Caki2 (cell line): ENCODE data around the gene GGA3. TPM values are rescaled to one million over a fixed set of nuclear protein-coding genes. Genes with fewer than 3 reads are reported as not detected.
"Not testable (repeated sequence)": the region's sequence is repeated elsewhere in the genome, so short reads cannot be mapped to it uniquely, and the experiment has no call there.

Experiments used
- DNase-seq: peaks from one replicate; pipeline ENCODE4 v3.0.0-alpha.2; 2015; ENCODE audit warnings: low read depth
- in situ Hi-C: cut with HindIII; loops from 2 replicates; pipeline ENCODE4 v1.10.0; 2016; ENCODE audit warnings: low sequenced_read_pairs, low pct_unique_long_range_greater_than_20kb, mixed read lengths
- total RNA-seq: library from RNA; depleted of rRNA; stranded (reverse); fragments of >200 nt; shearing (Covaris generic); gene quantifications from 2 replicates; pipeline ENCODE4 v1.2.3, GENCODE V29; 2014; ENCODE audit warnings: low replicate concordance

The GGA3 gene
- total RNA-seq, 1 experiment from 2014 or later: 8.7 TPM

DNA sequence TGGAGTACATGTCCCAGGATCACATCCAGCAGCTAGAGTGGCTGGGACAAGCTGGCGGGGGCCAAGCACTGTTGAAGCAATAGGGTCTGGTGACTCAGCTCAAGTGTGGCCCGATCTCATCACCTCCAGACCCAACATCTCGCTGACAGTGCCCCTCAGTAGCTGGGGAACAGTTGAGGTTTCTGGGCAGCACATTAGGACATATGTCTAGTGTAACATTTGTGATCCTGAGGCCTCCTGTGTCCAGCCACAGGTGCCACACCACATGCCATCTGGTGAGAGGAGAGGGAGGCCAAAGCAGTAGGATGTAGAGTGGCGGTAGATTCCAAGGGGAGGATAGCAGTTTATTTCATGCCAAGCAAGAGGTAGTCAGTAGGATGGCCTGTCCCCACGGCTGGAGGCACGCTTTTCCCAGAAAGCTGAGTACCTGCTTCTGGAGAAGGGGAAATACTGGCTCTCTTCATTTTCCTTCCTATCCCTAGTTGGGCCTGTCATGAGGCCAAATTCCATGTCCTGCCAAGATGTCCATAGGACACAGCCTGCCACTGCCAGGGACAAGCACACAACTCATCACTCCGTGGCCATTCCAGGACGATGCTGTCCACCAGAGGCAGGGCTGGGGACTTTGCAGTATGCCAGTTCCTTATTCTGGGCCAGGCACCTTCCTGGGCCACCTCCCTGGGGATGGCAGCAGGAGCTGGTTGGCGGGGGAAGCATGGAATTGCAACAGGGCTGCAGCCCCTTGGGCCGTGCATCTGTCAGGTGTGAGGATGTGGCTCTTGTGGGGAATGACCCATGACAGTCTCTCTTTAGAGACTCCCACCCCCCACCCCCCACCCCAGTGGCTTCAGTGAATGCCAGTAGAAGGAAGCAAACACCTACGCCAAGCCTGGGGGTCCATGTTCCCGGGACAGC, 24.0 kb downstream of the GGA3 start:
- in situ Hi-C loops: no loop called here
- no peak for DNase-seq

DNA sequence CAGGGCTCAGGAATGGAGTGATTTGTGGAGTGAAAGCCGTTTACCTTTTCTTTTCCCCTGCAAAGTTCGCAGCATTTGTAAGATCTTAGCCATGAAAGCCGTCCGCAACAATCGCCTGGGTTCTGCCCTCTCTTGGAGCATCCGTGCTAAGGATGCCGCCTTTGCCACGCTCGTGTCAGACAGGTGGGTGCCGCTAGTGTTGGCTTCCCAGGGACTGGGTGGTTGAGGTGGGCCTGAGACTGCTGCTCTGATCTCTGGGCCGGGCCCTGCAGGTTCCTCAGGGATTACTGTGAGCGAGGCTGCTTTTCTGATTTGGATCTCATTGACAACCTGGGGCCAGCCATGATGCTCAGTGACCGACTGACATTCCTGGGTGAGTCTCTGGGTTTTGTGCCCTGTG, 28.6 kb downstream of the GGA3 start:
- no peak for DNase-seq
- in situ Hi-C loops: no loop called here

DNA sequence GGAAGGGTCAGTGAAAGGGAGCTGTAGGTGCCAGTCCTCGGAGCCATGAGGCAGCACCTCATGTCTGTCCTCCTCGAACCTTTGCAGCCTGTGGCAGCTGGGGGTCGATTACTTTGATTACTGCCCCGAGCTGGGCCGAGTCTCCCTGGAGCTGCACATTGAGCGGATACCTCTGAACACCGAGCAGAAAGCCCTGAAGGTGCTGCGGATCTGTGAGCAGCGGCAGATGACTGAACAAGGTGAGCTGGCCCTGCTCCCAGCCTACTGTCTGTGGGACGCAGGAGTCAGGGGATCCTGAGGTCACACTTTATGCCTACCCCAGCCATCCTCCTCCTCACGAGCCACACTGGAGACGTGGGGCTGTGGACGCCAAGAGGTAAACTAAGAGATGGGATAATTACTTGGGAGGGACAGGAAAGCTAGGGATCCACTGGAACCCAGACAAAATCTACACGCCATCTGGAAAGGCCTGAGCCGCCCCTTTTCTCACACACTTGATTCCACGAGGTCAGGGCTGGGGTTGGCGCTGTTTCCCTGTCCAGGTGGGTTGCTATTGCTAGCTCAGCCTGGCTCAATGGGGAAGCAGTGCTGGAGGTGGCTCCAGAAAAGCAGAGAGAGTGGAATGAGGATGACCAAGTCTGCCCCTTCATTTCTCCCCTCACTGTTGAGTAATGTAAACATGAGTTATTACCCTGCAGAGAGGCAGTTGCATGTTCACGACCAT, 29.5 kb downstream of the GGA3 start:
- in situ Hi-C loops: no loop called here

DNA sequence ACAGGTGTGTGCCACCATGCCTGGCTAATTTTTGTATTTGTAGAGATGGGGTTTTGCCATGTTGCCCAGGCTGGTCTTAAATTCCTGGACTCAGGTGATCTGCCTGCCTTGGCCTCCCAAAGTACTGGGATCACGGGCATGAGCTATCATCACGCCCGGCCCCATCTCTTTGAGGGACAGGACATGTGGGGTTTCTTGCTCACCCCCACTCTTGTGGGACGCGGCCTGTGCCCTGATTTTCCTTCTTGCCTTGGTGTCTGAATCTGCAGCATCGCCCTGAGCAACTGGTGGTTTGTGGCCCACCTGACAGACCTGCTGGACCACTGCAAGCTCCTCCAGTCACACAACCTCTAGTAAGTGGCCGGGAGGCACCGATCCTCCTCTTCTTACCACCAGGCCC, 30.3 kb downstream of the GGA3 start:
- no peak for DNase-seq
- in situ Hi-C loops: no loop called here

More for the DNA sequence above, 29.5 kb downstream of the GGA3 start:
- DNase-seq: no peak

DNA sequence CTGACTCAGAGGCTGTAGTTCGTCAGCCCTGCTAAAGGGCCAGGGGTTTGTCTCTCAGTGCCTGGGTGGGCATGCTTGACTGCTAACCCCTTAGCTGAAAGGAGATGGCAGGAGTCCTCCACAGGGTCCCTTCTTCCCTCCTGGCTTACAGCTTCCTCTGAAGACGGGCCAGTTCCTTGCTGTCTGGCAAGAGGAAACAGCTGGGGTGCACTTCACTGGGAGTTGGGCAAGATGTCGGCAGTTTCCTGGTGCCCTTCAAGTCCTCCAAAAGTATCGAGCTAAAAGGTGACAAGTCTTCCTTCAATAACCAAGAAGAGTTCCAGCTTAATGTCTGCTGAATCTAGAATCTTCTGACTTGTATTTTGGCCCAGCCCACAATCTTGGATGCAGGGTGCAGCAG, 32.6 kb downstream of the GGA3 start:
- in situ Hi-C loops: no loop called here
- no peak for DNase-seq

DNA sequence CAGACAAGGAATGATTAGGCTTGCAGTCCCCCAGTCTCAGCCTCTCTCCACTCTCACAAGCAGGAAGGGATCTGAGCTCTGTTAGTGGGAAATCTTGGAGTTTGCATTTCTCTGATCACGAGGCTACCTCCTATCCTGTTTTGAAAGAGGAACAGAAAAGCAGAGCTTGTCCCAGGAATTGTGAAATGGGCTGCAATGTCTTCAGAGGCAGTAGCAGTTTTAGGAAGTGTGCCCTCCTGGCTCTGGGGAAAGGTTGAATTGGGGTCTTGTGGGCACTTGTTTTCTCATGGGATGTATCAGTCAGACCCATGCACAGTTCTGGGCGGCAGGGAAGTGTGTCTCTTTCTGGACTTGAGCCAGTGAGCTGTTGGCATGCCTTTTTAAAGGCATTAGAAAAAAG, 33.1 kb downstream of the GGA3 start:
- in situ Hi-C loops: no loop called here
- DNase-seq: no peak

DNA sequence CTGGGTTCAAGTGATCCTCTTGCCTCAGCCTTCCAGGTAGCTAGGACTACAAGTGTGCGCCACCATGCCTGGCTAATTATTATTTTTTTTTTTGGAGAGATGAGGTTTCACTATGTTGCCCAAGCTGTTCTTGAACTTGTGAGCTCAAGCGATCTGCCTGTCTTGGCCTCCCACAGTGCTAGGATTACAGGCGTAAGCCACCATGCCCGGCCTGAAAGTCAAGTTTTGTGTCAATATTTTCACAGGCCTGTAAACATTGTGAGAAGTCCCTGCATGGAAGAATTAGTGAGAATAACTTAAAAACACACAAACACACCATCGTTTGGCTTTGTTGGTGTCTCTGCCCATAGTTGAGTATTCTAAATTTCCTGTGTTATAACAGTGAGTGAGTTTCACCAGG, 33.7 kb downstream of the GGA3 start:
- no peak for DNase-seq
- in situ Hi-C loops: no loop called here

DNA sequence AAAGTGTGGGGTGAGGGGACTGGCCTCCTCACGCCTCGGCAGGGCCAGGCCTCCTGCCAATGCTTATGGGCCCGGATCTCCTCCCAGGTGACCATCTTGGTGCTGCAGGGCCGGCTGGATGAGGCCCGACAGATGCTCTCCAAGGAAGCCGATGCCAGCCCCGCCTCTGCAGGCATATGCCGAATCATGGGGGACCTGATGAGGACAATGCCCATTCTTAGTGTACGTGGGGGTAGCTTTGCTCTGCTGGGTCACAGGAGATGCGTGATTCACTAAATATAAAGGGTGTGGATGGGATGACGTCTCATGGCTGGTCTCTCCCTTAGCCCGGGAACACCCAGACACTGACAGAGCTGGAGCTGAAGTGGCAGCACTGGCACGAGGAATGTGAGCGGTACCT, 36.4 kb downstream of the GGA3 start:
- in situ Hi-C loops: no loop called here
- DNase-seq: no peak

DNA sequence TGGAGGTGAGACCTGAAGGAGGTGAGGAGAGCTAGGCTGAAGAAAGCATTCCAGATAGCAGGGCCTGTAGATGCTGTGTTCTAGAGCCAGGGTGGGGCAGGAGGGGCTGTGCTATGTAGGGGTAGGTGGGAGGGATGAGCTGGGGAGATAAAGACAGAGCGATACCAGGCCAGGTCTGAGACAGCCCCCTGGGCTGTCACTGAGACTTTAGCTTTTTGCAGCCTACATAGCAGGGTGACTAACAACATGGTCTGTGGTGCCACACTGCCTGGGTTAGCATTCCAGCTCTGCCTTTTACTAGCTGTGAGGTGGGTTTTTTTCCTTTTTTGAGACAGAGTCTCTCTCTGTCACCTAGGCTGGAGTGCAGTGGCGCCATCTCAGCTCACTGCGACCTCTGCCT, 41.6 kb downstream of the GGA3 start:
- in situ Hi-C loops: no loop called here
- DNase-seq: no peak

DNA sequence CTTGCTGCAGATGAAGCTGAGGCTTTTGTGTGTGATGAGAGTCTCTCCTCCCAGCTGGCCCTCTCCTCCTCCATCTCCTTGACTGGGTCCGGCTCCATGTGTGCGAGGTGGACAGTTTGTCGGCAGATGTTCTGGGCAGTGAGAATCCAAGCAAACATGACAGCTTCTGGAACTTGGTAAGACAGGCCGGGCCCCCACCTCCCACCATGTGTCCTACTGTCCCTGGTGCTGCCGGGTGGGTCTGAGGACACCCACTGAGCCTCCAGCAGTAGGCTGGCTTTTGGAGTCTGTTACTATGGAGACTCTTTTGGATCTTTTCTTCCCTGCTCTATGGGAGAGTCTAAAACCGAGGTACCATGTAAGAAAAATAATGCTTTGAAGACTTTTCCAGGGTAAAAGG, 43.3 kb downstream of the GGA3 start:
- in situ Hi-C loops: no loop called here
- no peak for DNase-seq

DNA sequence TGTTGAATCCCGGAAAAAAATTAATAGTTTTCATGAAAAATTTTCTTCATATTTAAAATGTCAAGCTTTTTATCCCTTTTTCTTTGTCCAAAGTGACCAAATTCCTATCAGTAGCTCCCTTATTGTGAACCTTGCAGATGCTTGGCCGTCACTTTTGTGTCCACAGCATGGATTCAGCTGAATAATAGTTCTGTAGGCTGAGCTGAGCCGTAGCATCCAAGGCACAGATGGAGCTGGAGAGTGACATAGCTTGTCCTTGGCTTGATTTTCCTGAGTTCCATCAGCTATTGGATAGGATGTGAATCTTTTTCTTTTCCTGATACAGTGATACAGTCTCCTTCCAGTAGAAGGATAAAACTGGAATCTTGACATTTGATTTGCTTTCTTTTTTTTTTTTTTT, 52.3 kb downstream of the GGA3 start:
- in situ Hi-C loops: no loop called here
- DNase-seq: no peak

DNA sequence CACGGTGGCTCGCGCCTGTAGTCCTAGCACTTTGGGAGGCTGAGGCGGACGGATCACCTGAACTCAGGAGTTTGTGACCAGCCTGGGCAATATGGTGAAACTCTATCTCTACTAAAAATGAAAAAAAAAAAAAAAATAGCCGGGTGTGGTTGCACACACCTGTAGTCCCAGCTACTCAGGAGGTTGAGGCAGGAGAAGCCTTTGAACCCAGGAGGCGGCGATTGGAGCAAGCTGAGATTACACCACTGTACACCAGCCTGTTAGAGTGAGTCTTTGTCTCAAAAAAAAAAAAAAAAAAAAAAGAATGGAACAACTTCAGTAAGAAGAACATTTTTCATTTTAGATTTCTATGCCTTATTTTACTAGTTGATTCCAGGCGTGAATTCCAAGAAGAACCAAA, 53.2 kb downstream of the GGA3 start:
- no peak for DNase-seq

DNA sequence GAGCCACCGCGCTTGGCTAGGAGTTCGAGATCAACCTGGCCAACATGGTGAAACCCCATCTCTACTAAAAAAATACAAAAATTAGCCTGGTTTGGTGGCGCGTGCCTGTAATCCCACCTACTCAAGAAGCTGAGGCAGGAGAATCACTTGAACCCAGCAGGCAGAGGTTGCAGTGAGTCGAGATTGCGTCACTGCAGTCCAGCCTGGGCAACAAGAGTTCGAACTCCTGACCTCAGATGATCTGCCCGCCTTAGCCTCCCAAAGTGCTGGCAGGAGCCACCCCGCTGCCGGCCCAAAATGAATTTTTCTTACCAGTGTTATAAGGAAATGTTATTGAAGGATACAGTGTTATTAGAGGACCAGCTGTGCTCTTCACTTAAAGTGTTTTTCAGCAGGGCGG, 53.6 kb downstream of the GGA3 start:
- in situ Hi-C loops: no loop called here
- DNase-seq: no peak

More for the DNA sequence above, 53.2 kb downstream of the GGA3 start:
- in situ Hi-C loops: no loop called here

DNA sequence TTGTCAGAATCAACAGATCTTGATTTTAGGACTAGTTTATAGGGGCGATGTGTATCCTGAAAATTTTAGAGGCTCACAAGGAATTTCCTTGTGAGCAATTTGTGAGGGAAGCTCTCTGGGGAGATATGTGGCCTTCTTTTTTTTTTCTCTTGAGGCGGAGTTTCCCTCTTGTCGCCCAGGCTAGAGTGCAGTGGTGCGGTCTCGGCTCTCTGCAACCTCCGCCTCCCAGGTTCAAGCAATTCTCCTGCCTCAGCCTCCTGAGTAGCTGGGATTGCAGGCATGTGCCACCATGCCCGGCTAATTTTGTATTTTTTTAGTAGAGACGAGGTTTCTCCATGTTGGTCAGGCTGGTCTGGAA, 54.4 kb downstream of the GGA3 start:
- DNase-seq, in situ Hi-C loops: not testable (repeated sequence)

DNA sequence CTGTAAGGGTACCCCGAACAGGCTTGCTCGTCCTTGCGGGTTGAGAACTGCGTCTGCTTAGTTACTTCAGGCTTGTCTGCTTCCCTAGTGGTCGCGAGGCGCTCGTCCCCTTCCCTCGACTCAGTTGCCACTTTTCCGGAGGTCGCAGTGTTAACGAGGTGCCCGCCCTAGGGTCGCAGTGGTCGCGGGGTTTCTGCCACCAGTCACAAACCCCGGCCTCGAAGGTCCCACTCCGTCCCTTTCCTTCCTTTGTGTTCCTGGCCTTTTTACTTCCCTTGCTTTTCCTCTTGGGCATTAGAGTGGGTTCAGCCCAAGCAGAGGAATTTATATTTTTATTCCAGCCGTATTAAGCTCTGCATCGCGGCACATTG, 55.6 kb downstream of the GGA3 start:
- DNase-seq: no peak
- in situ Hi-C loops: no loop called here

DNA sequence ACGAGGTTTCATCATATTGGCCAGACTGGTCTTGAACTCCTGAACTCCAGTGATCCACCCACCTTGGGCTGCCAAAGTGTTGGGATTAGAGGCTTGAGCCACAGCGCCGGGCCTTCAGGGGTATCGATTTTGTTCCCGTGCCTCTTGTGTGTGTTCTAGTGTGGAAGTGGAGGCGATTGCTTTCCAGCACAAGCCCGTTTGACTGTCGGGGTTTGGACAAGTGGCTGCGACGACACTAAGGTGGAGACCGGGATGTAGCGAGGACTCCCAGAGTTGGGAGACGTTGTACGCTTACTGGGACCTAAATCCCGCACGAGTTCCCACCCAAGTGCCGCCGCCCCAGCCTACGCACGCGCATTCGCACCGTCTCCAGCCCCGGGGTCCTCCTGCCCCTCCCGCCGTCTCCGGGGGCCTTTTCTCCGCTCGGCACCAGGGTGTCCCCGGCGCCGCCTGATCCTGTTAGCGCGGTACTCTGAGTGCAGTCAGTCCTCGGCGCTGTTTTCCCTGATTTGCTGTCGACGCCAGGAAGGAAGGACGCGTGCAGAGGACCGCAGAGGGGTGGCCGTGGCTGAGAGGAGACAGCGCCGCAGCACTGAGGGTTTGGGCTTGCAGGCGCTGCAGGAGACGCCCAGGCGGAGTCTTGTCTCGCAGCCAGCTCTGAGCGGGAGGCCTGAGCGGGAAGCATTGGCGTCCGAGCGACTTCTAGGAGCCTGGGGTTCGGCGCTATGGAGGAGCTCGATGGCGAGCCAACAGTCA, 56.2 kb downstream of the GGA3 start, which contains the start of gene NUP85:
NUP85 (plus strand) TSS at position 643 of the 756 bp plus-strand sequence; CDS start at position 726, 83 bp downstream.
- in situ Hi-C loops: no loop called here

DNA sequence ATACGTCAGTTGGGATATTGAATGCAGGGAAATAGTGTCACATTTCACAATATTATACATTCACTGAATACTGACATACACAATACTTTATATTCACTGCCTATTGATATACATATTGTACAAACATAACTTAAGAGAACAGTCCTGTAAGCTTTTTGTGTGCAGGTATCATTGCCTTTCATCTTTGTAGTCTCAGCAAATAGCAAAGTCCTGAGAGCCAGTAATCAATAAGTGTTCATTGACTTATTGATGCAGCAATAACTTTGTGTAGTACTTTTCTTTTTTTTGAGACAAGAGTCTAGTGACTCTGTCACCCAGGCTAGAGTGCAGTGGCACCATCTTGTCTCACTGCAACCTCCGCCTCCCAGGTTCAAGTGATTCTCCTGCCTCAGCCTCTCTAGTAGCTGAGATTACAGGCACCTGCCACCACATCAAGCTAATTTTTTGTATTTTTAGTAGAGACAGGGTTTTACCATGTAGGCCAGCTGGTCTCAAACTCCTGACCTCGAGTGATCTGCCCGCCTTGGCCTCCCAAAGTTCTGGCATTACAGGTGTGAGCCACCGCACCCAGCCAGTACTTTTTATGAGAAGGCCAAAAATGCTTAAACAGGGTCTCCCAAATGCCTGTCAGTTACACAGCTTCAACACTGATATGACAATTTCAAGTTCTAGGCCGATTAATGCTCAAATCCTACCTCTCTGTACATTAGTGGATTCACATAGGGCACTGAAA, 61.4 kb downstream of the GGA3 start:
- in situ Hi-C loops: no loop called here
- no peak for DNase-seq

More for the DNA sequence above, 56.2 kb downstream of the GGA3 start, which contains the start of gene NUP85:
- DNase-seq: peak; percentile 96

DNA sequence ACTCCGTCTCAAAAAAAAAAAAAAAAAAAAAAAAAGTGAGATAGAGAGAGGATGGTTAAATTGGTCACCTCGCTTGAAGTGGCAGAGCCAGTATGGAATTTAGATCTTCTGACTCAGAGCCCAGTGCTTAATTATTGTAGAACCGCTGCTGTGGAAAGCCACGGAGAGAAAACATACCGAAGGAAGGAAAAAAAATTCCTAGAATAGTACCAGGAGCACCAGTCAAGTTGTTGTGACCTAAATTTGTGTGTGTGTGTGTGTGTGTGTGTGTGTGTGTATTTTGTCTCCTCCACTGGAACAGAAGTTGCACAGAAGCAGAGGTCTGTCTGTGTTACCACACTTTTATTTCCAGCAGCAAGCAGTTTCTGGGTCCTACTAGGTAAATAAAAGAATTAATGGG, 66.5 kb downstream of the GGA3 start:
- in situ Hi-C loops: no loop called here
- DNase-seq: peak; percentile 97
